ENCODE data around the gene LTBP1.

DNA sequence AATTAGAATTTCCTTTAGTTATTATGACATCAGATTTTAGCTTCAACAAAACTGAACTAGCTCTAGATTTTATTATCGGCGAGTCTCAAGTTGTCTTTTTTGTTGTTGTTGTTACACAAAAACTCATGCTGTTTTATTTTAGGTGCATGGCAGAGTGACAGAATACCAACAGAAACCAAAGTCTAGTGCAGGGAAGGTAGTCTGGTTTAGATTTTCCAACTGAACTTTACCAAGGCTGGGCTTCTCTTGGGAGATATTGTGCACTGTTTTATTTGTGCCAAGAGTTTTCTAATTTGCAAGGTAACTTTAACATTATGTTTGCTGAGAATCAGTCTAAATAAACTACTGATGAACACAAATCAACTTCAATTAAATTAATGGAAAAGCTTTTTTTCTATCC lies 486.1 kb downstream of the LTBP1 start:
- no peak for TF ChIP-seq EZH2phosphoT487 (IDR thresholded peaks at IDR 0.05; ENCODE audit: borderline replicate concordance, low read depth, low read length)
- TF ChIP-seq, protein P1, sequence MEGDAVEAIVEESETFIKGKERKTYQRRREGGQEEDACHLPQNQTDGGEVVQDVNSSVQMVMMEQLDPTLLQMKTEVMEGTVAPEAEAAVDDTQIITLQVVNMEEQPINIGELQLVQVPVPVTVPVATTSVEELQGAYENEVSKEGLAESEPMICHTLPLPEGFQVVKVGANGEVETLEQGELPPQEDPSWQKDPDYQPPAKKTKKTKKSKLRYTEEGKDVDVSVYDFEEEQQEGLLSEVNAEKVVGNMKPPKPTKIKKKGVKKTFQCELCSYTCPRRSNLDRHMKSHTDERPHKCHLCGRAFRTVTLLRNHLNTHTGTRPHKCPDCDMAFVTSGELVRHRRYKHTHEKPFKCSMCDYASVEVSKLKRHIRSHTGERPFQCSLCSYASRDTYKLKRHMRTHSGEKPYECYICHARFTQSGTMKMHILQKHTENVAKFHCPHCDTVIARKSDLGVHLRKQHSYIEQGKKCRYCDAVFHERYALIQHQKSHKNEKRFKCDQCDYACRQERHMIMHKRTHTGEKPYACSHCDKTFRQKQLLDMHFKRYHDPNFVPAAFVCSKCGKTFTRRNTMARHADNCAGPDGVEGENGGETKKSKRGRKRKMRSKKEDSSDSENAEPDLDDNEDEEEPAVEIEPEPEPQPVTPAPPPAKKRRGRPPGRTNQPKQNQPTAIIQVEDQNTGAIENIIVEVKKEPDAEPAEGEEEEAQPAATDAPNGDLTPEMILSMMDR (conservative IDR thresholded peaks at IDR 0.05; ENCODE audit: low read length): no peak
